ENCODE data around the gene DAPK1.
A peak's percentile ranks its signal among the peaks of the same experiment; 100 is the strongest.

The DAPK1 gene

DNA sequence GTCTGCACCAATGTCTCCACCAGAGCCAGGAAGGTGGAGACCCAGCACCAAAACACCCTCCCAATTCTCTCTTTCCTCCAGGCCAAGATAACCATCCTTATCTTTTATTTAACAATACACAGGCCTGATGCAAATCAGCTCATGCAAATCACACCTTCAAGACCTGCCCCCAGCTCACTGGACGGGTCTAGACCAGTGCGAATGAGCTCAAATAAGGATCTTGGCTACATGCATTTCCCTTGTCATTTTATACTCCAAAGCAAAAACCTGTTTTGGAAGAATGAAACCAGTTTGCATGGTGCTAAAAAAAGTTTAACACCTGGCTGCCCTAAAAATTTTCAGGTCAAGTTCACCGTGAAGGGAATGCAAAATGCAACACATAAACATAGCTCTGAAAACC is 31.9 kb upstream of the DAPK1 start:
- H3K4me3 ChIP-seq (ENCODE audit: low read length), result no peak overlapping the region
- DNase-seq (ENCODE audit: low read depth), result peak; percentile 4
- TF ChIP-seq CTCF (IDR thresholded peaks at IDR 0.05; ENCODE audit: insufficient read depth, low read depth, low read length, missing control alignments), result no peak

DNA sequence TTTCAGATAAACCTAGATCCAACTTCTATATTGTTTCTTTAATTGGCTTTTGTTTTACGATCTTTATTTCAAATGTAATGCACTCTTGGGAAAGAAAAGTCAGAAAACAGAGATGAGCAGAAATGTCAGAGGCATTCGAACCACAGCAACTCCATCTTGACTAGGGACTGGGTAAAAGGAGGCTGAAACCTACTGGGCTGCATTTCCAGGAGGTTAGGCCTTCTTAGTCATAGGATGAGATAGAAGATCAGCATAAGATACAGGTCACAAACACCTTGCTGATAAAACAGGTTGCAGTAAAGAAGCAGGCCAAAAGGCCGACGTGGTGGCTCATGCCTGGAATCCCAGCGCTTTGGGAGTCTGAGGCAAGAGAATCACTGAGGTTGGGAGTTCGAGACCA is 30.5 kb upstream of the DAPK1 start:
- DNase-seq (ENCODE audit: low read depth), result no peak
- H3K4me3 ChIP-seq (ENCODE audit: low read length), result no peak overlapping the region
- TF ChIP-seq CTCF (IDR thresholded peaks at IDR 0.05; ENCODE audit: insufficient read depth, low read depth, low read length, missing control alignments), result no peak

DNA sequence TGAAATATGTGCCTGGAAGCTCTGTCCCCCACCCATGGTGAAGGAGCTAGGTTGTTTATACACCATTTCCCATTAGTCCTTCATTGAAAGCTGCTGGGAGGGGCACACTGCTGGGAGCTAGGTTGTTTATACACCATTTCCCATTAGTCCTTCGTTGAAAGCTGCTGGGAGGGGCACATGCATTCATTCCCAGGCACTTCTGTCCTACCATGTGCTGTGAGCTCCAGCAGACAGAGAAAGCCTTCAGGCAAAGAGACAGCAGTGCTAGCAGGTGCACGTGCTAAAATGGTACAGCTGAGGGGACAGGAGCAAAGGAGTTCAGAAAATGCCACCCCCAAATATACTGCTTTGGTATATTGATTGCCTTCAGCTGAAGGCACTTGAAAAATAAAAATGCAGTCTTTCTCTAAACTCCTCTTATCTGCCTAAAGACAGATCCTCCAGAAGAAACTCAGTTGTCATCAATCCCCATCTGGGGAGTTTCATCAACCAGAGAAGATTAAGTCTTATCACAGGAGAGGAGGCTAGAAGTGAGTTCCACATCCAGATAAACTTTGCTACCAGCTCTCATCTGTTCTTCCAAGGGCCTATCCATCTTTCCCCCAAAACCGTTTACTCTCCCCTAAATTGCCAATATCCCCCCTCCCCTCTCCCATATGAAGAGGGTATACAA is 27.7 kb upstream of the DAPK1 start:
- no peak for TF ChIP-seq CTCF (IDR thresholded peaks at IDR 0.05; ENCODE audit: insufficient read depth, low read depth, low read length, missing control alignments)
- H3K4me3 ChIP-seq (ENCODE audit: low read length), result no peak overlapping the region
- DNase-seq (ENCODE audit: low read depth), result no peak

GRCh38 chr9:87471746-87472145 is 25.9 kb upstream of the DAPK1 start:
- no peak for DNase-seq (ENCODE audit: low read depth)
- no peak overlapping the region for H3K4me3 ChIP-seq (ENCODE audit: low read length)
- no peak for TF ChIP-seq CTCF (IDR thresholded peaks at IDR 0.05; ENCODE audit: insufficient read depth, low read depth, low read length, missing control alignments)

DNA sequence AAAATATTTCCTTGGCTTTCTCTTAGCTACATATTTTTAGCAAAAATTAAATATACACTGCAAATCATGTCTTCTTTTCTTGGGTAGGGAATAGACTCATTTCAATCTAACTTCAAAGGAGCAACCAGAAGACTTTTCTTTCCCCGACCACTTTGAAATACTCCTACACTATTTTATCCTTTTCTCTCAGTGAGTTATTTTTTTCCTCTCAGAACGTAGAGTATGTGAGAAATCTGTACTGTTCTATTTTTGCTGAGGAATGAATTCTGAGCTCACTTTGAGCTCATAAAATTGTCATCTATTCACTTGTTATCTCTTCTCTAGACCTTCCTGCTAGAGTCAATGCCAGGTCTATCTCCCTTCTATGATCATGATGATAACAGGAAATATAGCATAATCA is 22.2 kb upstream of the DAPK1 start:
- TF ChIP-seq CTCF (IDR thresholded peaks at IDR 0.05; ENCODE audit: insufficient read depth, low read depth, low read length, missing control alignments), result no peak
- DNase-seq (ENCODE audit: low read depth), result no peak
- no peak overlapping the region for H3K4me3 ChIP-seq (ENCODE audit: low read length)

DNA sequence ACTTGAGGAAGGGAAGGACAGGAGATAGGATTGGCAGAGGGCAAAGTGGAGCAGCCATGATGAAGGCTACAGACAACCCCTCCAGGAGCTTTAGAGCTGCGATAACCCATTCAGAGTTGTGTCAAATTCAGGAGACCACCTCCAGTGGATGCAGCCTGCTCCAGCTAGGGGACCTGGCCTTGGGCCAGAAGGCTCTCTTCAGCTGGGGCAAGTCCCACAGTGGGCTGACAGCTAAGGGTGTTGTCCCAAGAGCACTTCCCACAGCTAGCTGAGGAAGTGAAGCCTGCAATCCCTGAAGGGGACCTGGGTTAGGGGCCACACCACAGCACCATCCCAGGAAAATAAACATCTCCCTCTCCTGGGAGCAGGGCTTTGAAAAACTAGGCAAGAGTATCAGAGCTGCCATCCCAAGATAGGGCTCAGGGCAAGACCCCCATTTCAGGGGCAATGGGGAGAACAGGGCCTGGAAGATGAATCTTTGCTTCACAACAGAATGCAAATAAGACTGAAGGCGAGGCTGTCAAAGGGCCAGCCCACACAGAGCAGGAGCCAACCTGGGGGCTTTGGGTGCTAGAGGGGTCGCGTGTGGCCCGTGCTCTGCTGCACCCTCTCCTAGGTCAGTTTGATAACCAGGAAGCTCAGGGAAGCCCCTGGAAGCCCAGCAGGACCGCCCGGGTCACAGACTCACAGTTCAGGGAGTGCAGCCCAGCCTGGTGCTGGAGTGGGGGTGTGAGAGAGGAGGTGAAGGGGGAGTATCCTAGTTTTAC is 19.3 kb upstream of the DAPK1 start:
- DNase-seq (ENCODE audit: low read depth), result no peak
- TF ChIP-seq CTCF (IDR thresholded peaks at IDR 0.05; ENCODE audit: insufficient read depth, low read depth, low read length, missing control alignments), result no peak
- H3K4me3 ChIP-seq (ENCODE audit: low read length), result no peak overlapping the region

All from epithelial cell of esophagus (primary cell).